Fibroblast of the conjunctiva (primary cell): ENCODE measurements around the gene COL1A1.
A peak's percentile ranks its signal among the peaks of the same experiment; 100 is the strongest.

Experiments used
- DNase-seq: peaks from one replicate; pipeline ENCODE4 v3.0.0-alpha.2; 2010; ENCODE audit warnings: low read depth

COL1A1 gene

GRCh38 chr17:50199803-50200456 lies 1.5 kb downstream of the COL1A1 start:
- DNase-seq = peak; percentile 97

DNA sequence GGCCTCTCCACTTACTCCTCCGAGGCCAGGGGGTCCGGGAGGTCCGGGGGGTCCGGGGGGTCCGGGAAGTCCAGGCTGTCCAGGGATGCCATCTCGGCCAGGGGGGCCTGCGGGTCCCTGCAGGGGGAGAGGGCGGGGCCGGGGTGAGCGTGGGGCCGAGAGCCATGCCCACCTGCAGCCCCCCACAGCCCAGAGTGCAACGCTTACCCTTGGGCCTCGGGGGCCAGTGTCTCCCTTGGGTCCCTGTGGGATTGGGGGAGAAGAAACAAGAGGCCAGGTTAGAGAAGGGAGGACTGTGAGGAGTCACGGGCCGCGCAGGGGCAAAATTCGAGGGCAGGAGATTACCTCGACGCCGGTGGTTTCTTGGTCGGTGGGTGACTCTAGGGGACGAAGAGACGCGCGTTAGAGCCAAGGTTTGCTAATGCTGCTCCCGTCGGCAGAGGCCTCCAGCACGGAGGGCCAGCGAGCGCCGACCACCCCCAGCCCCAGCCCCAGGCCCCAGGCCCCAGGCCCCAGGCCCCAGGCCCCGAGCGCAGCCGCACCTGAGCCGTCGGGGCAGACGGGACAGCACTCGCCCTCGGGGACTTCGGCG lies 2.1 kb downstream of the COL1A1 start:
- no peak for DNase-seq

- no peak for DNase-seq
Measured at GRCh38 chr17:50198026-50198669, 3.3 kb downstream of the COL1A1 start.

- DNase-seq = no peak
Measured at GRCh38 chr17:50196826-50197225, 4.6 kb downstream of the COL1A1 start.

DNA sequence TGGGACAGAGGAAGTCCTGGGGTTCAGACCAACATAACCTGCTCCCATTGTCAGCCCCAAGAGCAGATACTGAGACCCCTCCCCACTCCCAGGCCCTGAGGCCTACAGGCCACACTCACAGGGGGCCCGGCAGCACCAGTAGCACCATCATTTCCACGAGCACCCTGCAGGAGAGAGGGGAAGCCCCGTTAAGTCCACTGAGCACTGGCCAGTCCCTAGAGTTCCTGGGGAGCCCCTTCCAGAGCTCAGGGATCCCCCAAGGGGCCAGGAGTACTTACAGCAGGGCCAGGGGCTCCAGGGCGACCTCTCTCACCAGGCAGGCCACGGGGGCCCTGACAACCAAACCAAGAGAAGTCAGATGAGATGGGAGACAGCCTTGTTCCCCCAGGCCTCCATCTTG lies 5.4 kb downstream of the COL1A1 start:
- DNase-seq = no peak

DNA sequence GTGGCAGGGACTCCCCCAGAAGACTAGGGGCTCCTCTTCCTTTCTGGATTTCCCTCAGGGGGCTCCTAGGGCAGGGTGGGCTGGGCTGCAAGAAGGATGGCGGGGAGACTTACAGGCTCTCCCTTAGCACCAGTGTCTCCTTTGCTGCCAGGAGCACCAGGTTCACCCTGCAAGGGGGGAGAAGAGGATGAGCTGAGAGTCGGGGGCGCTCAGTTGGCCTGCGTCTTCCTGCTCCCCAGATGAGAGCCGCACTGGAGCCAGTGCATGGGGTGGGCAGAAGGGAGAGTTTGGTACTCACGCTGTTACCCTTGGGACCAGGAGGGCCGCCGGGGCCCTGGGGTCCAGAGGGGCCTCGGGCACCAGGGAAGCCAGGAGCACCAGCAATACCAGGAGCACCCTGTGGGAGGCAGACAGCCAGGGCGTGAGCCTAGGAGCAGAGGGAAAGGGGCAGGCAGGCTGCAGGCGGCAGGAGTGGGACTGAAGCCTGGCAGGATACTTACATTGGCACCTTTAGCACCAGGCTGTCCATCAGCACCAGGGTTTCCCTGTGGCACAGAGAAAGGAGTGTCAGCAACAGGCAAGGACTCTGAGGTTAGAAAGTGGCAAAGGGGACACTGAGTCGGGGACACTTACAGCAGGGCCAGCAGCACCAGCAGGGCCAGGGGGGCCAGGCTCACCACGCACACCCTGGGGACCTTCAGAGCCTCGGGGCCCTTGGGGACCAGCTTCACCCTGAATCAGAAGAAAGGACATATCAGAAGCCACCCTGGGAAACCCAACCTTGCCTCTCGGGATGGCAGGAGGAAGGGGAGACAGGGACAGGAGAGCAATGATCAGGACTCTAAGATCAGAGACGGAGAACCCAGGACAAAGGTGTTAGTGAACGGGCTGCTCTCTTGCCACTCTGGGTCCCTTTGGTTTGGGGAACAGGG lies 6.2 kb downstream of the COL1A1 start:
- no peak for DNase-seq

DNA sequence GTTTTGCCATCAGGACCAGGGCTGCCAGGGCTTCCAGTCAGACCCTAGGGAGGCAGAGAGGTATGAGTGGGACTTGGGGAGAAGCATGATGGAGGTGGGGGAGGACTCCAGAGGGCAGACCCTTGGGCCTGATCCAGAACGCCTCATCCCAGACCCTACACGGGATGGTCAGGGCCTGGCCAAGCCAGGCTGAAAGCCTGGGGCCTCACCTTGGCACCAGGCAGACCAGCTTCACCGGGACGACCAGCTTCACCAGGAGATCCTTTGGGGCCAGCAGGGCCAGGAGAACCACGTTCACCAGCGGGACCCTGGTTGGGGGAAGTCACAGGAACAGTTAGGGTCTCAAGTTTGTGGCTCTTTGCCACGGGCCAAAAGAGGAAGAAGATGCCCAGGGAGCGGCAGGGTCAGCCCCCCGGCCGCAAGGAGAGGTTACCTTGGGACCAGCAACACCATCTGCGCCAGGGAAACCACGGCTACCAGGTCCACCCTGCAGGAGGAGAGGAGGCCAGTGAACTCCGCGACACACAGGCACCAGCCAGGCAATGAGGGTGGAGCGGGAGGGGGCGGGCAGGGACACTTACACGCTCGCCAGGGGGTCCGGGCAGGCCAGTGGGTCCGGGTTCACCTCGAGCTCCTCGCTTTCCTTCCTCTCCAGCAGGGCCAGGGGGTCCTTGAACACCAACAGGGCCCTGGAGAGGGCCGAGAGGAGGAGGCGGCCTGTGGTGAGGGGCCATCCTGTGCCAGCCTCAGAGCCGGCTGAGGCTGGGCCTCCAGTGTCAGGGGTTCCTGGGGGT lies 7.1 kb downstream of the COL1A1 start:
- no peak for DNase-seq

DNA sequence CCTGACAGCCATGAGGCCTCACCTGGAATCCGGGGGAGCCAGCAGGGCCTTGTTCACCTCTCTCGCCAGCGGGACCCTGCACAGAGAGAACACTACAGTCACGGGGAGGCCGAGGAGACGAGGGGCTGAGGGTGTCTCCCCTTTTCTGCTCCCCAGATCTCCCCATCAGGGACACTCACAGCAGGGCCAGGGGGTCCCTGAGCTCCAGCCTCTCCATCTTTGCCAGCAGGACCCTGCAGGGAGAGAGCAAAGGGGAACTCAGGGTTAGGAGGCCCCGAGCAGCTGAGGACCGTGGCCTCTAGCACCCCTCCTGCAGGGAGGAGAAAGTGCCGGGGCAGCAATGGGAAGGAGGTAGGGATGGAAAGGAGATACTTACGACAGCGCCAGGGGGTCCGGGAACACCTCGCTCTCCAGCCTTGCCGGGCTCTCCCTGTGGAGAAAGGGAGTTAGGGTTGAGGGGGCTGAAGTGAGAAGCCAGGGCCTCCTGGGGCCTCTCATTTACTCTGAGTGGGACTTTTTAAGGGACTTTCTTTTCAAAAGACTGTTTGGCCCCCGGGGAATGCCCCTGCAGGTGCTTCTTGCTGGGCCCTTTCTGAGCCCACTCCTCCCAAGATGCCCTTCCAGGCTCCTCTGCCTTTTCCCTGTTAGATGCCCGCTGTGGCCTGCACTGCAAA lies 8.7 kb downstream of the COL1A1 start:
- DNase-seq = no peak

DNA sequence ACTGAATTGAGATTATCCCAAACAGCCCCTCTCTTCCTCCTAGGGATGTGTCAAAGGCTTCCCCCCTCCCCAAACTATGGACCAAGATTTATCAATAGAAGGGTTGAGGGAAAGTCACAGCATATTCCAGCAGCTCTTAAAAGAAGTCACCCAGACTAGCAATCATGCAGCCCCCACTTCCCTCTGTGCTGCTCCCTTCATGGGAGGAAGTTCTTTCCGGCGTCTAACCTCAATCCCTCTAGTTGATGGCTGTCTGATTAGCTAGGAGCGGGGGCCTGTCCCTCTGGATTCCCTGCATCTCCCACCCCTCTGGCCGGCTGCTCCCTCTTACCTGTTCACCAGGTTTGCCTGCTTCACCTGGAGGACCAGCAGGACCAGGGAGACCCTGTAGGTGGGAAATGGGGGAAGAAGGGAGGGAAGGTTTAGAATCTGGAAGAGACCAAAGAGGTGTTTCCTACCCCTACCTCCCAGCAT lies 9.2 kb downstream of the COL1A1 start:
- no peak for DNase-seq

DNA sequence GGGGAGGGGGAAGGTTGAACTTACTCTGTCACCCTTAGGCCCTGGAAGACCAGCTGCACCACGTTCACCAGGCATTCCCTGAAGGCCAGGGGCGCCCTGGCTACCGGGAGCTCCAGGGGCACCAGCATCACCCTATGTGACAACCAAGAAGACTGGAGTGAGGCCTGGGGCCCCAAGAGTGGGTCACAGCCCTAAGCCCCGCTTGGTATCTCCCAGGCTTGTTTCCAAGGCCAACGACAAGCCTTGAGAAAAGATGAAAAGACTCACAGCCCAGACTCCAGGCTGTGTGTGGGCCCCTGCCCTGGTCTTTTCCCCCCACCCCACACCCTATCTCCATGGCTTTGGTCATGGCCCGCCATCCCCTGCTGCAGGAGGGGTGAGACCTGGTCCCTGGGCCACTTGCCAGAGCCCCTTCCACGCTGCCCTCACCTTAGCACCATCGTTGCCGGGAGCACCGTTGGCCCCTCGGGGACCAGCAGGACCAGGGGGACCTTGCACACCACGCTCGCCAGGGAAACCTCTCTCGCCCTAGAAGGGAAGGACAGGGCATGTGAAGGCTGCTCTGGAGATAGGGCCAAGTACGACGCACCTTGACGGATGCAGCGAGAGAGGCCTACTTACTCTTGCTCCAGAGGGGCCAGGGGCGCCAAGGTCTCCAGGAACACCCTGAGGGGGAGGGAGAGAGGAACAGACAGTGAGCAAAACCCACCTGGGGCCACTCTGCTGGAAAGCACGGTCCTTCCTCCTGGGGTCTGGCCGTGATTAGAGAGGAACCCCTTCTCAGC lies 9.9 kb downstream of the COL1A1 start:
- DNase-seq = no peak

GRCh38 chr17:50190603-50191358 lies 10.7 kb downstream of the COL1A1 start:
- no peak for DNase-seq

DNA sequence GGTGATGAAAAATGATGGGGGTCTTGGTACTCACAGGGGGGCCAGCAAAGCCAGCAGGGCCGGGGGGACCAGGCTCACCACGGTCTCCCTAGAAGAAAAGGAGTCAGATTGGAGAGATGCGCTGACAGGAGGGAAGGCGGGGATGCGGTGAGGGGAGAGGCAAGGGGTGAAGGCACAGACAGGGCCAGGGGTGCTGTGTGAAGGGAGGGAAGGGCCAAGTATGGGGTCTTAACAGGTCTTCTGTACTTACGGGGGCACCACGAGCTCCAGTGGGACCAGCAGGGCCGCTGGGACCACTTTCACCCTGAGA lies 11.2 kb downstream of the COL1A1 start:
- DNase-seq = no peak

DNA sequence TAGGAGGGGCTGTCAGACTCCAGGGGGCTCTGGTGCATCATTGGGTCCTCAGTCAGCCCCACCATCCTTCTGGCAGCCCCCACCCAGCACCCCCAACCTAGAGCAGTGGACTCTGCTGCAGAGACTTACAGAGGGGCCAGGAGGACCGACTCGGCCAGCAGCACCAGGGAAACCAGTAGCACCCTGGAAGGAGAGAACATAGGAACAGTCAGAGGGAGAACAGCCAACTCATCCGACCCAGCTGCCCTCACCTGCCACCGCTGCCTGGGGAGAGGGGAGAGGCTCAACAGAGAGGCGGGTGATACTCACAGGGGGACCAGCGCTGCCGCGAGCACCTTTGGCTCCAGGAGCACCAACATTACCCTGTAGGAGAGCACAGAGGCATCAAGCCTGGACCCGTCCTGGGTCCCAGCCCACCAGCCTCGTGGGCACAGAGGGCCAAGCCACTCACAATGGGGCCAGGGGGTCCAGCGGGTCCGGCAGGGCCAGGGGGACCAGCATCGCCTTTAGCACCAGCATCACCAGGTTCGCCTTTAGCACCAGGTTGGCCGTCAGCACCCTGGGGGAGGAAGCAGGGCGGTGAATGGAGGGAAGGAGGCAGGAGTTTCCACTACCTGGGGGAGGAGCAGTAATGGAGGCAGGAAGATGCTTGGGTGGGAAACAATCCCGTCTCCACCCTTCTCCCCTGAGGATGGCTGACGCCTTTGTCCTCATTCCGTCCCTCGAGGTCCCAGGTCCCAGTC lies 11.7 kb downstream of the COL1A1 start:
- no peak for DNase-seq

GRCh38 chr17:50188921-50189549 lies 12.4 kb downstream of the COL1A1 start:
- DNase-seq = no peak

DNA sequence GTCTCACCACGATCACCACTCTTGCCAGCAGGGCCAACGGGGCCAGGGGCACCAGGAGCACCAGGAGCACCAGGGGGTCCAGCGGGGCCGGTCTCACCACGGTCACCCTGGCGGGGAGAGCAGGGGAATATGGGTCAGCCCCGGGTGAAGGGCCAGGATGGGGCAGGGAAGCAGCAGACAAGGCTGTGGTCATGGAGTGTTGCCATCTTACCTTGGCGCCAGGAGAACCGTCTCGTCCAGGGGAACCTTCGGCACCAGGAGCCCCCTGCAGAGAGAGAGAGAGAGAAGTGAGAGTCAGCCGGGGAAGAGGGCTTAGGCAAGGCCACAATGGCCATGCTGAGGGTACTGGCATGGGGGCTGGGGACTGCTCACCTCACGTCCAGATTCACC lies 12.9 kb downstream of the COL1A1 start:
- DNase-seq = no peak

DNA sequence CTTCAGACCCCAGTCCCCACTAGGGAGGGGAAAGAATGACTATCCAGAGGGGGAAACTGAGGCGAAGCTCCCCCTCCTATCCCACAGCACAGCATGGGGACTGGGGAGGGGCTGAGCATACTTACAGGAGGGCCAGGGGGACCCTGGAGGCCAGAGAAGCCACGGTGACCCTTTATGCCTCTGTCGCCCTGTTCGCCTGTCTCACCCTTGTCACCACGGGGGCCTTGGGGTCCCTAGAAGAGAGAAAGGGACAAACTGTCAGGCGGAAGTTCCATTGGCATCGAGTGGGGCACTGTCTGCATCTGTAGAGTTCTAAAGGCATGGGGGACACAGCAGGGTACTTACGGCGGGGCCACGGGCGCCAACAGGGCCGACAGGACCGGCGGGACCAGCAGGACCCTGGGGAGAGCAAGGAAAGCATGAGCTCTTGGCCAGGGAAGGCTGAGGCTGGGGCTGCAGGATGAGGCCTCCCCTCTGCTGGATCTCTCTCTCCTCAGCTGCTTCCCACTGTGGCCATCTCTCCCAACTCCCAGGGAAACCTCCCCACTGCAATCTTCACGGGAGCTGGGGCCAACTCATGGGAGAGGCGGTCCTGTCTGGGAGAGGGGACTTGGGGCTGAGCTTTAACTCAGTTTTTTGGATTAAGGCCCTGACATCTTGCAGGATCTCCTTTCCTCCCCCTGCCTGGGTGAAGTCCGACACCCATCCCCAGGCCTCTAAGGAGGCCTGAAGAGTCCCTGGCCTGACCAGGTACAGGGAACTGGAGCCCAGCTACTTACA lies 13.5 kb downstream of the COL1A1 start:
- no peak for DNase-seq

GRCh38 chr17:50187394-50187725 lies 14.1 kb downstream of the COL1A1 start:
- no peak for DNase-seq
